ENCODE results near the gene IGSF22. TPM values are rescaled to one million over a fixed set of nuclear protein-coding genes. Genes with fewer than 3 reads are reported as not detected.

IGSF22 gene
- total and polyA plus RNA-seq, 9 donors = 0.11 to 1.5 (median 1.0) TPM; not detected in 1

GRCh38 chr11:18737642-18738041 lies 11.7 kb upstream of the IGSF22 start:
- no peak overlapping the region for H3K4me3 ChIP-seq
- no peaks in the 10 kb centered on the region for H3K36me3 ChIP-seq
- H3K27ac ChIP-seq = no peak overlapping the region
- no peaks in the 10 kb centered on the region for H3K27me3 ChIP-seq
- no peaks in the 10 kb centered on the region for H3K9me3 ChIP-seq
- no peaks in the 10 kb centered on the region for H3K4me1 ChIP-seq (ENCODE audit: insufficient read depth)
- DNase-seq = no peak
- TF ChIP-seq CTCF (IDR thresholded peaks at IDR 0.05) (no peak), POLR2A (IDR thresholded peaks at IDR 0.05) (no peak), EP300 (IDR thresholded peaks at IDR 0.05) (no peak)
- 95 to 96% (median 96%) methylated on average over 8 of the region's 8 CpGs for WGBS, 3 donors
- intact Hi-C loops (cut with DNase I) = no loop called here

GRCh38 chr11:18736590-18737148 lies 10.7 kb upstream of the IGSF22 start:
- no peak overlapping the region for H3K4me3 ChIP-seq
- no peak for DNase-seq
- intact Hi-C loops (cut with DNase I) = no loop called here
- no peaks in the 10 kb centered on the region for H3K9me3 ChIP-seq
- no peaks in the 10 kb centered on the region for H3K27me3 ChIP-seq
- no peaks in the 10 kb centered on the region for H3K4me1 ChIP-seq (ENCODE audit: insufficient read depth)
- TF ChIP-seq EP300 (IDR thresholded peaks at IDR 0.05) (no peak), POLR2A (IDR thresholded peaks at IDR 0.05) (no peak)
- 62 to 70% (median 63%) methylated on average over 10 of the region's 10 CpGs for WGBS, 3 donors
- no peak overlapping the region for H3K27ac ChIP-seq
- H3K36me3 ChIP-seq = no peaks in the 10 kb centered on the region

DNA sequence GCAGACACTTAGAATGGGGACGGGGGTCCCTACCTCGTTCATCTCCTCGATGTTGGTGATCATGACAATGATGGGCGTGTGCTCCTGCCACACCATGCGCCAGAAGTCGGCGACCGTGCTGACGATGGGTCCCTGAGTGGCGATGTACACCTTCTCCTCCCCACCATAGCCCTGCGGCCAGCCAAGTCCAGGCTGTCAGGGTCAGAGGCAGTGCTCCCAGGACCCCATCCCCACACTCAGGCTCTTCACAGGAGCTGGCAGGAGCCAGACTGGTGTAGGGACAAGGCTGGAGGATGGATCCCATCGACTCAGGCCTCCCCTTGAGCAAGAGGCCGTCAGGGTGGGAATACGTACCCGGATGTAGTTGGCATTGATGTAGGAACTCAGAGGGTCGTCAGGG lies 7.2 kb upstream of the IGSF22 start:
- 86 to 92% (median 90%) methylated on average over 16 of the region's 16 CpGs for WGBS, 3 donors
- Histone ChIP-seq H3K4me1 (ENCODE audit: insufficient read depth) (no peaks in the 10 kb centered on the region), H3K27ac (no peak overlapping the region), H3K36me3 (no peaks in the 10 kb centered on the region), H3K27me3 (no peaks in the 10 kb centered on the region), H3K9me3 (no peaks in the 10 kb centered on the region), H3K4me3 (no peak overlapping the region)
- TF ChIP-seq EP300 (IDR thresholded peaks at IDR 0.05) = no peak
- TF ChIP-seq CTCF (IDR thresholded peaks at IDR 0.05) = no peak
- TF ChIP-seq POLR2A (IDR thresholded peaks at IDR 0.05) = no peak
- intact Hi-C loops (cut with DNase I) = no loop called here
- no peak for DNase-seq

DNA sequence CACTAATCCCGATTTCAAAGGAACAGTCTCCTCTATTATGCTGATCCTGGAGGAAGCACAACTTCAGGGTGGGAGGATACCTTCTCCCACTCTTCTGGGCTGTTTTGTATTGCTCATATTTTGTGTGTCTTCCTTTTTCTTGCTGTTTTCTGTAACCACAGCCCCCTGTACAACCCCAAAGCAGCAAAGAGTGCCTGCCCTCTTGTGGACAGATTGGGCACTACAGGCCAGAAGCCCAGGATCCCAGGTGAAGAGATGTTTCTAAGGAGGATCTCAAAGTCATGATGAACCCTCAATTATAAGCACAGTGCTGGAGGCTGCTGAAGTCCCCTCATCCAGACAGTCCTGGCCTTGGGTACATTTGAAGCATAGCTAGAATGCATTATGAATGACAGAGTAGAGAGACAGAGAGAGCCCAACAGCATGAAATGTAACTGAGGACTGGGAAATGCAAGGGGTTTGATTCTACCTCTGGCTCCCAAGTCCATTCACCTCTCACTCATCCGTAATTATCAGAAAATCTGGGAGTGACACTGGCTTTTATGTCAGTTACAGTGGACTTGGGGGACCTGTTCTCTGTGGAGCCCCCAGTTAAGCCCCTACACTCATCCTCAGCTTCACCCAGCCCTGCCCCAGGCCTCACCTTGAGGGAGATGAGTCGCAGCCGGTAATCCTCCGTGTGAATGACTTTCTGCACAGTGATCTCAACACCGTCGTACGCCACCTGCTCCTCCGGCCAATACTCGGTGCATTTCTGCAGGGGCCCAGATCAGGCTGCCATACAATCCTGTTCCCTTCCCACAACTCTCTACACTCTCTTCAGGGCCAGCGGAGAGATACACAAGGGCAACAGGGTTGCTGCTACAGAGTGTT lies 6.2 kb upstream of the IGSF22 start:
- intact Hi-C loops (cut with DNase I) = no loop called here
- Histone ChIP-seq H3K4me1 (ENCODE audit: insufficient read depth) (peaks cover 6% of the 10 kb centered on the region), H3K9me3 (no peaks in the 10 kb centered on the region), H3K36me3 (no peaks in the 10 kb centered on the region), H3K27ac (no peak overlapping the region), H3K4me3 (no peak overlapping the region), H3K27me3 (no peaks in the 10 kb centered on the region)
- WGBS, 3 donors = 64 to 74% (median 66%) methylated on average over 11 of the region's 11 CpGs
- TF ChIP-seq CTCF (IDR thresholded peaks at IDR 0.05) (peak; percentile 80 to 88 (median 87)), POLR2A (IDR thresholded peaks at IDR 0.05) (no peak)
- peak; percentile 65 to 84 (median 81) for DNase-seq

DNA sequence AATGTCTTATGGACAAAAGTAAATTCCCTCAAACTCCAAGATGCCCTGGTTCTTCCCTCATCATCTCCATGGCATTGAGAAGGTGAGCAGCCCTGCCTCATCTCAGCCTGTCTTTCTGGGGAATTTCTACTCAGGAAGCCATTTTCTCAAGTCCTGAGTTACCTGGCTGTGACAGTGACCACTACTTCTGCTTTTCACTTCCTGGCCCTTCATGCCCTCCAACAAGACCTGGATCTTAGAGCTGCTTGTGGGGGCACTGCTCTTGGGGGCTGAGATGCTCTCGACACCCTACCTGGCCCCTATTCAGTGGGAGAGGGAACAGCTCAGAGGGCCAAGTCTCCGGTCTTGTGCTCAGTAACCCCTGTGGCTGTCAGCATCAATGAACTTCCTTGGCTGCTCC lies 5.5 kb upstream of the IGSF22 start:
- DNase-seq = no peak
- Histone ChIP-seq H3K4me3 (no peak overlapping the region), H3K4me1 (ENCODE audit: insufficient read depth) (peaks cover 6% of the 10 kb centered on the region), H3K27ac (no peak overlapping the region), H3K27me3 (no peaks in the 10 kb centered on the region), H3K9me3 (no peaks in the 10 kb centered on the region), H3K36me3 (no peaks in the 10 kb centered on the region)
- no peak for TF ChIP-seq EP300 (IDR thresholded peaks at IDR 0.05)
- no peak for TF ChIP-seq POLR2A (IDR thresholded peaks at IDR 0.05)
- TF ChIP-seq CTCF (IDR thresholded peaks at IDR 0.05) = no peak
- intact Hi-C loops (cut with DNase I) = no loop called here
- WGBS, 3 donors = 64 to 75% (median 71%) methylated on average over 2 of the region's 2 CpGs

Data from ovary (tissue), 9 donors.